Pons (tissue), 1 donor: ENCODE data around the gene TGDS.
"Not testable (repeated sequence)": the region's sequence is repeated elsewhere in the genome, so short reads cannot be mapped to it uniquely, and the experiment has no call there.

ENCODE experiments used
- DNase-seq: peaks from one replicate; pipeline ENCODE4 v3.0.0-alpha.2; 2016; ENCODE audit warnings: low spot score

TGDS gene, protein sequence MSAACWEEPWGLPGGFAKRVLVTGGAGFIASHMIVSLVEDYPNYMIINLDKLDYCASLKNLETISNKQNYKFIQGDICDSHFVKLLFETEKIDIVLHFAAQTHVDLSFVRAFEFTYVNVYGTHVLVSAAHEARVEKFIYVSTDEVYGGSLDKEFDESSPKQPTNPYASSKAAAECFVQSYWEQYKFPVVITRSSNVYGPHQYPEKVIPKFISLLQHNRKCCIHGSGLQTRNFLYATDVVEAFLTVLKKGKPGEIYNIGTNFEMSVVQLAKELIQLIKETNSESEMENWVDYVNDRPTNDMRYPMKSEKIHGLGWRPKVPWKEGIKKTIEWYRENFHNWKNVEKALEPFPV

GRCh38 chr13:94595950-94596574 lies at the start of gene TGDS:
Gene TGDS, minus strand, starts transcription at chr13:94596152. Its CDS starts 16 bp downstream, at chr13:94596136.
- peak; percentile 86 for DNase-seq

GRCh38 chr13:94641409-94641941 lies 45.5 kb upstream of the TGDS start:
- no peak for DNase-seq

DNA sequence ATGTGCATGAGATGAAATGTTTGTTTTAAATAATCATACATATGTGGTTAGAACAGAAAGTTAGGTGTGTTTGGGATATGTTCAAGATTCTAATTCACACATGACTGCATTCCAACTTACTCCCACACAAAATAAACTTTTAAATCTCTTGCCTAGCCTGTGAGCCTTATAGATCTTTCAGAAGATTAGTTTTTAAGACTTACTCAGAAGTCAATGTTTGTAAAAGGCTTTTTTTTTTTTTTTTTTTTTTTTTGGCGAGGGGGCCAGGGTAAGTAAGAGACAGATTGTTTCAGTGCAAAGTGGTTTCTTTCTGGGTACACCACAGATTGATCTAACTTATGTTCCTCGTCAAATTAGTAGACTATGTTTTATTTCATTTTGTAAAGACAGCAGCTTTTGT lies 44.8 kb upstream of the TGDS start:
- DNase-seq = no peak

- not testable (repeated sequence) for DNase-seq
These were observed 41.7 kb upstream of the TGDS start for GRCh38 chr13:94637677-94638076.

DNA sequence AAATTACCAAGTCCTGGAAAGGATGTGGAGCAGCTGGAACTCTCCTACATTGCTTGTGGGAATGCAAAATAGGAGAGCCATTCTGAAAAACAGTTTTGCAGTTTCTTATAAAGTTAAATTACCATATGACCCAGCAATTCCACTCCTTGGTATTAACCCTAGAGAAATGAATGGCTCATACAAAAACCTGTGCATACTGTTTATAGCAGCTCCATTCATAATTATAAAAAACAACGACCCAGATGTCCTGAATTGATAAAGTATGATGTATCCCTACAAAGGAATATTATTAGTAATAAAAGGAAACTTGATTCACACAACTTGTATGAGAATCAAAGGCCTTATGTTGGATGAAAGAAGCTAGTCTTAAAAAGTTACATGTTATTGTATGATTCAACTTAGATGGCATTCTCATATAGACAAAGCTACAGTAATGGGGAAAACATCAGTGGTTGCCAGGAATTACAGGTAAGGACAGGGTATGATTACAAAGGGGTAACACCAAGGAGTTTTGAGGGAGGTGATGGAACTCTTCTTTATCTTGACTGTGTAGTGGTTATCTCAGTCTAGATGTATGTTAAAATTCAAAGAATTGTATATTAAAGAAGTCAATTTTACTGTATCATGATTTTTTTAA lies 41.1 kb upstream of the TGDS start:
- no peak for DNase-seq

GRCh38 chr13:94636096-94636495 lies 40.1 kb upstream of the TGDS start:
- not testable (repeated sequence) for DNase-seq

- DNase-seq = no peak
These were observed 36.5 kb upstream of the TGDS start for GRCh38 chr13:94632226-94632980.

GRCh38 chr13:94630858-94631257 lies 34.9 kb upstream of the TGDS start:
- DNase-seq = no peak

GRCh38 chr13:94623316-94623715 lies 27.4 kb upstream of the TGDS start:
- DNase-seq = no peak

GRCh38 chr13:94622344-94622743 lies 26.4 kb upstream of the TGDS start:
- no peak for DNase-seq

DNA sequence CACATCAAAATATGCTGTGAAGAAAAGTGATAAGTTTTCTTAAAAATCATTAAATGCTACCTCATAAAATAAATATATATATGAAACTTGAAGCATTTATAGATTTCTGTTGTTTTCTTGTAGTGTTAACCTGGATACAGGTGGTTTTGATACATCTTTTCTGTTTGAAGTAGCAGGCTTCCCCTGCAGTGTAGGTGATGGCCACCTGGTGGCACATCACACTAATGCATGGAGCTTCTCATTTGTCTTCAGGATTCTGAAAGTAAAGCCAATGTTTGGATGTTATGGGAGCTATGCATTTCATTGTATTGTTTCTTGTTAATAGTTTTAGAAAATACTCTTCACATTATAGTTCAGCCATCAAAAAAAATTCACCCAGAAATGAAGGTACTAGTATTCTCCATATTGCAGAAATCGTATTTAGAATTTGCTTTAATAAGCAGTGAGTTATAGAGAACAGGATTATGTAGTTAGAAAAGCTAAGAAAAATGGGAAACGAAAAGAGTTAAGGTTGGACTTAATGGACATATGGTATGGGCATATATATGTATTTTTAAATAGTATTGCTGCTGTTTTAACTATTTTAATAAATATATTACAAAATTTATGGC lies 24.4 kb upstream of the TGDS start:
- no peak for DNase-seq

DNA sequence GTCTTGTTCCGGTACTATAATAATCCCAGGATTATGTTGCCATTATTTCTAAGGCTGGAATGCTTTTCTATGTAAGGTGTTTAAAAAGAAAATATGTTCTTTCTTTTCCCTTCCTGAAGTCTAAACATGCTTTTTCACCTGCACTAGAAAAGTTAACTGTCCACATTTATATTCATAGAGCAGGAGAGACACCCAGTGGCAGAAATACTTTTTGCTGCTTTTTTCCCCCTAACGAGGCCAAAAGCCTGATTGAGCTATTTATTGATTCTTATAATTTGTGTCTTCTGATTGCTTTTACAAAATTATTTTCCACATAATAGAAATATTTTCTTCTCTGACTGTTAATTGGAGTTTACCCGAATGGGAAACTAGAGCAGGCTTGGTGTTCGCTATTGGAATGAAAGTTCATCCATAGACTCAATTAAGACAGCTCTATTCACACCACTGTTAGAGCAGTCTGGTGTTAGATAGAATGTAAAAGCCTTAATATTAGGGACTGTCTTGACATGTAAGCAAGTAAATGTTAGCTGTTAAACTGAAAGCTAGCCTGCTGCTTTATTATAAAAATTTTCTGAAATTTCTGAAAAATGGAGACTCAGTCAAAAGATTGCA lies 21.5 kb upstream of the TGDS start:
- peak; percentile 72 for DNase-seq

DNA sequence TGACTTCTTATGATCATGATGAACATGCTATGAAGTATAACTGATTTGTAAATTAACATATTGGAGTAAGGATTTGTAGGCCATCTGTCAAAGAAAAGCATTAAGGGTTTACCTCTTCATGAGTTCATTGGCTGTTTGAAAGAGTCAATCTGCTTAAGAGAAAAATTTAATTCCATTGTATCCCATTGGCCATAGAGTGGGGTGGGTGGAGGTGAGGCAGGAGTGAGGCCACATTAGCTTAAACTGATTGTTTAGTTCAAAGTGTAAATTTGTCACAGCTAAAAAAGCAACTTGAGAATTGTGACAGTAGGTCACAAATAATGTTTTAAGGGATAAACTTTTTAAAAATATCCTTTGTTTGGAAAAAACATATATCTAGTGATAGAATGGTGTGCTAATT lies 17.1 kb upstream of the TGDS start:
- no peak for DNase-seq

- DNase-seq = no peak
These were observed 16.1 kb upstream of the TGDS start for GRCh38 chr13:94612050-94612449.

GRCh38 chr13:94610475-94610874 lies 14.5 kb upstream of the TGDS start:
- DNase-seq = no peak

GRCh38 chr13:94609196-94609595 lies 13.2 kb upstream of the TGDS start:
- DNase-seq = peak; percentile 94

DNA sequence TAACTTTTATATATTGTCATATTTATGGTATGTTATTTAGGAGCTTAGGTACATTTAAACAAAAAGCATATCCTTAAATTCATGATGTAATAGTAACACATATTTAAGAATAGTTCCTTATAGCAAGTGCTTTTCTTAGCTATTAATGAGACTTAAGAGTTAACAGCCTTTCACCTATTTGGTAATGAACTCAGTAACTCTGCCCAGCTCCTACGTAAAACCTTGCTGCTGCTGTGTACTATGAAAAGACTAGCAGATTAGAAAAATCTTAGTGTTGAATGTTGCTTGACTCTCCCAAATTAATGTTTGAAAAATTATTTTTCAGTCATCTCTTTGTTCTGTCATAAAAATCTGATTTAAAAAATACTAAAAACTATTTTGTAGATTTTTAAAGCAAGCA lies 12.6 kb upstream of the TGDS start:
- peak; percentile 46 for DNase-seq

DNA sequence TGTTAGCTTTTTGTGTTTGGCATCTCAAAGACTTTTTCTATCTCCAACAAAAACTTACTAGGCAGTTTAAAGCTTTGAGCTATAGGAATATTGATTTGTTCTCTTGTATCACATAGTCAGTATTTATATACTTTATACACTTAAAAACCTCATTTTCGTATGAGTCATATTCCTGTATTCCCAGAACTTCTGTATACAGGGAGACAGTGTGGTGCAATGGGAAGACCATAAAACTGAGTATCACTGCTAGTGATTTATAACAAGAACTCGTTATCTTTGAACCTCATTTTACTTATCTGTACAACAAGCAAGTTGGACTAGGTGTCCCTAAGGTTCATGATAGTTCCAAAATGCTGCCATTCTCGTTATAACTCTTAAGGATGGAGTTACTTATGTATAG lies 12.0 kb upstream of the TGDS start:
- DNase-seq = no peak

DNA sequence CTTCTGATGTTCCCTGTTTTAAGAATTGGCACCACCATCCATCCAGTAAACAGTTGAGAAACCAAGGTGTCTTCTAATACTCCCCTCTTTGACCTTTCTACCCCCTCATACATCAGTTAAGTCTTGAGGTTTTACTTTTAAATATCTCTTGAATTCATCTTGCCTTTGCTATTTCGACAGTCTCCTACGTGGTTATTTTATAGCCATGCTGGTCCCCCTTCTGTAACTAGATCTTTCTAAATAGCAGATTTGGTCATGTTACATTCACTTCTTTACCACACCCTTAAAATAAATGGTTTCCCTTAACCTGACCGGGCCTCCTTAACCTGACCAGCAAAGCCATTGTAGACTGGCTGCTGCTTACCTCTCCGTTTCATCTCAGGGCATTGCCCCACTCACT lies 11.1 kb upstream of the TGDS start:
- DNase-seq = no peak

GRCh38 chr13:94602467-94602866 lies 6.5 kb upstream of the TGDS start:
- peak; percentile 32 for DNase-seq
